Right renal cortex interstitium (tissue), 3 donors: ENCODE data around the gene HORMAD1. TPM values are rescaled to one million over a fixed set of nuclear protein-coding genes. Genes with fewer than 3 reads are reported as not detected.
"Not testable (repeated sequence)": the region's sequence is repeated elsewhere in the genome, so short reads cannot be mapped to it uniquely, and the experiment has no call there.

Experiments used
- DNase-seq, 3 donors: peaks; one replicate each; pipeline ENCODE4 v3.0.0-alpha.2; 2013; ENCODE audit warnings: low read depth in 3 of 3, low spot score in 2 of 3
- polyA plus RNA-seq, 3 donors: library from polyadenylated mRNA; unstranded; fragments of 120-200 nt; gene quantifications; one replicate each; pipeline ENCODE4 v1.2.1, GENCODE V29; 2013; ENCODE audit not compliant: insufficient read length in 3 of 3

HORMAD1 gene
- not detected for polyA plus RNA-seq

- DNase-seq = no peak
These were observed at the start of gene HORMAD1 for GRCh38 chr1:150720703-150721102. HORMAD1 (minus strand) TSS chr1:150720895; CDS start chr1:150719505, 1,390 bp downstream.

- DNase-seq = not testable (repeated sequence)
These were observed 47.0 kb upstream of the HORMAD1 start for GRCh38 chr1:150767704-150768103.

- not testable (repeated sequence) for DNase-seq
These were observed 45.2 kb upstream of the HORMAD1 start for GRCh38 chr1:150765977-150766301.

GRCh38 chr1:150765296-150765976 is 44.7 kb upstream of the HORMAD1 start, which contains the start of gene CTSS:
CTSS (minus strand) TSS chr1:150765778; CDS start chr1:150764763, 1,015 bp downstream.
- DNase-seq = no peak

GRCh38 chr1:150764617-150765101 is 44.0 kb upstream of the HORMAD1 start:
- DNase-seq = no peak

- DNase-seq = no peak
These were observed 42.3 kb upstream of the HORMAD1 start for GRCh38 chr1:150763018-150763417.

- no peak for DNase-seq
These were observed 41.9 kb upstream of the HORMAD1 start for GRCh38 chr1:150762552-150762951.

GRCh38 chr1:150761801-150762200 is 41.1 kb upstream of the HORMAD1 start:
- no peak for DNase-seq

GRCh38 chr1:150760013-150760412 is 39.3 kb upstream of the HORMAD1 start:
- DNase-seq = no peak

GRCh38 chr1:150753416-150753815 is 32.7 kb upstream of the HORMAD1 start:
- DNase-seq = no peak

- DNase-seq = no peak
These were observed 30.7 kb upstream of the HORMAD1 start for GRCh38 chr1:150751443-150751842.

- no peak for DNase-seq
These were observed 29.1 kb upstream of the HORMAD1 start for GRCh38 chr1:150749720-150750311.

- DNase-seq = no peak
These were observed 28.4 kb upstream of the HORMAD1 start for GRCh38 chr1:150748878-150749719.

- no peak for DNase-seq
These were observed 9.5 kb upstream of the HORMAD1 start for GRCh38 chr1:150730130-150730721.

- DNase-seq = no peak
These were observed 3.6 kb upstream of the HORMAD1 start for GRCh38 chr1:150724336-150724735.

- no peak for DNase-seq
These were observed 597 bp downstream of the HORMAD1 start for GRCh38 chr1:150720098-150720497.

GRCh38 chr1:150718225-150718891 is 2.3 kb downstream of the HORMAD1 start:
- no peak for DNase-seq

- DNase-seq = not testable (repeated sequence)
These were observed 11.7 kb downstream of the HORMAD1 start for GRCh38 chr1:150709031-150709430.

GRCh38 chr1:150708595-150708994 is 12.1 kb downstream of the HORMAD1 start:
- no peak for DNase-seq

GRCh38 chr1:150706091-150706490 is 14.6 kb downstream of the HORMAD1 start:
- DNase-seq = no peak
